Nephron (organoid): ENCODE data around the gene KDF1.
"Not testable (repeated sequence)": the region's sequence is repeated elsewhere in the genome, so short reads cannot be mapped to it uniquely, and the experiment has no call there.

Source experiments
- H3K27ac Mint-ChIP-seq, 3 experiments: 2 replicates each; pipeline ENCODE4 v1.8.0; 2020; ENCODE audit warnings: mixed read lengths in 3 of 3, mild to moderate bottlenecking in 2 of 3, moderate library complexity in 1 of 3
- H3K27me3 Mint-ChIP-seq: 2 replicates; pipeline ENCODE4 v1.8.0; 2021; ENCODE audit warnings: low read depth, mild to moderate bottlenecking, moderate library complexity, mixed read lengths
- H3K36me3 Mint-ChIP-seq: 2 replicates; pipeline ENCODE4 v1.8.0; 2020; ENCODE audit warnings: low read depth, mixed read lengths
- H3K4me1 Mint-ChIP-seq: 2 replicates; pipeline ENCODE4 v1.8.0; 2020; ENCODE audit warnings: mixed read lengths
- H3K4me3 Mint-ChIP-seq, 3 experiments: 2 replicates each; pipeline ENCODE4 v1.8.0; 2020; ENCODE audit warnings: mild to moderate bottlenecking in 3 of 3, mixed read lengths in 3 of 3, moderate library complexity in 2 of 3
- H3K9me3 Mint-ChIP-seq: 2 replicates; pipeline ENCODE4 v1.8.0; 2020; ENCODE audit warnings: mixed read lengths
- TF ChIP-seq, protein P1 (sequence below), 3 experiments: fragments of 200-600 bp; sonication (generic); IDR thresholded peaks; one replicate each; pipeline ENCODE4 v1.5.0; 2021; ENCODE audit warnings: antibody characterized with exemption in 3 of 3; ENCODE audit not compliant: unreplicated experiment in 3 of 3

KDF1 gene

DNA sequence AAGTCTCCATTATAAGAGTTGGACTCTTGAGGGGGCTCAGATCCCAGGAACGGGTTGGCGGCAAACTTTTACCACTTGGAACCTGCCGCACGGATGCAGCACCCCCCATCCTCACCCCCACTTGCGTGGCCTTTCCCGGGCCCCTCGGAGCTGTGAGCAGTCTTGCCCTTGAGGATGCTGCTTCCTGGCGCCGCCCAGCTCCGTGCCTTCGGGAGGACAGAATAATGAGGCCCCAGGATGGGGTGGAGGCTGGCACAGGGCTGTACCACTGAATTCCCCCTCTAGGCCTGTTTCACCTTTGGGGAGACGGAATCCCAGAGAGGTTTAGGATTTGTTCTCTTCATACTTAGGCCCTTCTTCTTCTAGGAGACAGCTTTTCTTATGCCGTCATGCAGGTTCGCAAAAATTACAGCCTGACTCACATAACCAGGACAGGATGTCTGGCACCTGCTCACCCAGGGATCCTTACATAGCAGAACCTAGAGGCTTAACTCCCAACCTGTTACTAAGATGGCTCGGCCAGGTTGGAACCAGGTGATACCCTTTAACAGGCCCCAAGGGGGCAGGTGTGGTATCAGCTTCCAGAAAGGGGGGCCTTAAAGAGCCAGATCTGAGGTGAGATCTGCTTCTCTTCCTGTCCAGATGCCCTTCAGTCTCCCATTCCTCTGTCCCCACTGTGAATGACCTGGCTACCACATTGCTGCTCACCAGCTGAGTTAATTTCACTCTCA, 34.7 kb upstream of the KDF1 start:
- TF ChIP-seq, protein P1, sequence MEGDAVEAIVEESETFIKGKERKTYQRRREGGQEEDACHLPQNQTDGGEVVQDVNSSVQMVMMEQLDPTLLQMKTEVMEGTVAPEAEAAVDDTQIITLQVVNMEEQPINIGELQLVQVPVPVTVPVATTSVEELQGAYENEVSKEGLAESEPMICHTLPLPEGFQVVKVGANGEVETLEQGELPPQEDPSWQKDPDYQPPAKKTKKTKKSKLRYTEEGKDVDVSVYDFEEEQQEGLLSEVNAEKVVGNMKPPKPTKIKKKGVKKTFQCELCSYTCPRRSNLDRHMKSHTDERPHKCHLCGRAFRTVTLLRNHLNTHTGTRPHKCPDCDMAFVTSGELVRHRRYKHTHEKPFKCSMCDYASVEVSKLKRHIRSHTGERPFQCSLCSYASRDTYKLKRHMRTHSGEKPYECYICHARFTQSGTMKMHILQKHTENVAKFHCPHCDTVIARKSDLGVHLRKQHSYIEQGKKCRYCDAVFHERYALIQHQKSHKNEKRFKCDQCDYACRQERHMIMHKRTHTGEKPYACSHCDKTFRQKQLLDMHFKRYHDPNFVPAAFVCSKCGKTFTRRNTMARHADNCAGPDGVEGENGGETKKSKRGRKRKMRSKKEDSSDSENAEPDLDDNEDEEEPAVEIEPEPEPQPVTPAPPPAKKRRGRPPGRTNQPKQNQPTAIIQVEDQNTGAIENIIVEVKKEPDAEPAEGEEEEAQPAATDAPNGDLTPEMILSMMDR (IDR thresholded peaks at IDR 0.05; ENCODE audit: unreplicated experiment in 3 of 3): no peak
- Mint-ChIP-seq H3K4me3 (peak overlapping the region; percentile 81 to 89 (median 87)), H3K36me3 (no peaks in the 10 kb centered on the region), H3K27ac (peak overlapping the region in 1 of 3 experiments; percentile 69), H3K4me1 (peaks cover 32% of the 10 kb centered on the region), H3K27me3 (peaks cover 68% of the 10 kb centered on the region), H3K9me3 (no peaks in the 10 kb centered on the region)

DNA sequence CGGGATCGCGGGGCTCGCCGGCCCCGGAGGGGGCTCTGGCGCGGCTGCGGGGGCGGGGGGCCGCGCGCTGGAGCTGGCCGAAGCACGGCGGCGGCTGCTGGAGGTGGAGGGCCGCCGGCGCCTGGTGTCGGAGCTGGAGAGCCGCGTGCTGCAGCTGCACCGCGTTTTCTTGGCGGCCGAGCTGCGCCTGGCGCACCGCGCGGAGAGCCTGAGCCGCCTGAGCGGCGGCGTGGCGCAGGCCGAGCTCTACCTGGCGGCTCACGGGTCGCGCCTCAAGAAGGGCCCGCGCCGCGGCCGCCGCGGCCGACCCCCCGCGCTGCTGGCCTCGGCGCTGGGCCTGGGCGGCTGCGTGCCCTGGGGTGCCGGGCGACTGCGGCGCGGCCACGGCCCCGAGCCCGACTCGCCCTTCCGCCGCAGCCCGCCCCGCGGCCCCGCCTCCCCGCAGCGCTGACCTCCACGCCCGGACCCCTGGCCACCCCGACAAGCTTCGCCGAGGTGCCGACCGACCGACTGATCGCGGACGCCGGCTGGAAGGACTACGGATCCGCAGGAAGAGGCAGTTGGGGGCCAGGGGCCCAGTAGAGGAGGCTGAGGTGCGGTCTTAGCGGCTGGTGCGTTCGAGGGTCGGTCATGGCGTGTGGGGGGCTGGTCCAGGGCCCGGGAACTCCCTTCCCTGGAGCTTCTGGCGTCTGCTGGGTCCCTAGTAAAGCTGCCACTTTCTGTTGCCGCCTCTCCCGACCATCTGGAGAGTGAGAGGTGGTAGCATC, 33.9 kb upstream of the KDF1 start:
- Mint-ChIP-seq H3K4me3 (peak overlapping the region; percentile 81 to 89 (median 87)), H3K4me1 (peaks cover 24% of the 10 kb centered on the region), H3K27me3 (peaks cover 73% of the 10 kb centered on the region), H3K27ac (peak overlapping the region in 1 of 3 experiments; percentile 69), H3K9me3 (no peaks in the 10 kb centered on the region), H3K36me3 (no peaks in the 10 kb centered on the region)
- TF ChIP-seq, protein P1 (IDR thresholded peaks at IDR 0.05; ENCODE audit: unreplicated experiment in 3 of 3): no peak

DNA sequence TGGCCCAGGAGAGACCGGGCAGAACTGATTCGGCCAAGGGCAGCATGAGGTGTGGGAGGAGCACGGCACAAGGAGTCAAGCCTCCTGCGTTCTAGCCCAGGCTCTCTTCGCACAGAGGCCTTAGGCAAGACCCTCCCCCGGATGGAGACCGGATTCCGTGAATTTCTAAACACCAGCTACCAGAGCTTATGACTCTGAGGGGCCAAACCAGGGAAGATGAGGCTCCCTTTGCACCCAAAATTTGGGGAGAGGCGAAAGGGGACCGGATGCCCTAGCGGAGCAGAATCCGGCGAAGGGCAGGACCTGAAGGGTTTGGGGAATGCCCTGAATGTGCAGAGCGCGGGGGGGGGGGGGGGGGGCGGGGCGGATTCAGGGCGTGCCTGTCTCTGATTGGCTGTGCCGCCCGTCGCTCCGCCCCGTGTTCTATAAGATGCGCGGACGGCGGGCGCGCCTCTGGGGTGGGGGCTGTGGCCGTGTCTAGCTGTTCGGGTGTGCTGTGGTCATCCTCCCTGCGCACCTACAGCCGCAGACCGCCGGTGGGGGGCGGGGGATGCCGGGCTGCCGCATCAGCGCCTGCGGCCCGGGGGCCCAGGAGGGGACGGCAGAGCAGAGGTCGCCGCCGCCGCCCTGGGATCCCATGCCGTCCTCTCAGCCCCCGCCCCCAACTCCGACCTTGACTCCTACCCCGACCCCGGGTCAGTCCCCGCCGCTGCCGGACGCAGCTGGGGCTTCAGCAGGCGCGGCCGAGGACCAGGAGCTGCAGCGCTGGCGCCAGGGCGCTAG, 33.2 kb upstream of the KDF1 start, which contains the start of gene TRNP1:
TRNP1 (plus strand) TSS at position 456 of the 783 bp plus-strand sequence; CDS start at position 551, 95 bp downstream.
- Mint-ChIP-seq H3K9me3 (no peaks in the 10 kb centered on the region), H3K4me3 (peak within 1 kb of the TSS; percentile 84 to 89 (median 87)), H3K4me1 (peaks cover 23% of the 10 kb centered on the region), H3K27me3 (peaks cover 78% of the 10 kb centered on the region), H3K36me3 (no peaks in the 10 kb centered on the region), H3K27ac (peak within 1 kb of the TSS in 2 of 3 experiments; percentile 42 to 69)
- TF ChIP-seq, protein P1 (IDR thresholded peaks at IDR 0.05; ENCODE audit: unreplicated experiment in 3 of 3): no peak

DNA sequence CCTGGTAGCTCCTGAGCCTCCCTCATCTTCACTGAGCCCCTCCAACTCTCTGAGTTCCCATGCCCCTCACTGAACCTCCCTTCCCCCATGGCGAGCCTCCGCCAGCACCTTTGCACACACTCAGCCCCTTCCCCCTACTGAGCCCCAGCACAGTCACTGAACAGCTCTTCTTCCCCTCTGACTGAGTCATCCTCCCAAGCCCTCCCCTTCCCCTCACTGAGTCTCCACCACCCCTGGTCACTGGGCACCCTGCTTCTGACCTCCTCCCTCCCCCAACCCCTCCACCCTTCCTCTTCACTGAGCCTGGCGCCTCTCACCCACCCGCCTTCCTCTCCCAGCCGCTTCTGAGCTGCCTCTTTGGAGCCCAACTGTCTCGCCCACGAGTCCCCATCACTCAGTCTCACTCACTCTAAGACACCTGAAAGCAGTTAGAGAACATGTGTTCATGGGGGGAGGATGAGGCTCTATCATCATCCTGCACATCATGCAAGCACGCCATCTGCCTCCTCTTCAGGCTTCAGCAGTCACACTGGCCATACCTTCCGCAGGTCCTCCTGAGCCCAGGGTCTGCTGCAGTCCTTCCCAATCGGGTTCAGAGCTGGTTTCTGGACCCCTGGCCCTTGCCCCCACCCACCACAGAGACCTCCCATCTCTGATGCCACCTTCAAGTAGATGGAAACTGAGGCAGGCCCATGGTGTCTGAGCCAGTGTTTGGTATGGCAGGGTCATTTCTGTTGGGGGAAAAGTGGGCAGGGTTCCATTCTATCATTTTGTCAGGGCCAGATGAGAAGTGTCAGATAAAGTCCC, 31.2 kb upstream of the KDF1 start:
- TF ChIP-seq, protein P1 (IDR thresholded peaks at IDR 0.05; ENCODE audit: unreplicated experiment in 3 of 3): no peak
- no peak overlapping the region for H3K27ac Mint-ChIP-seq
- no peaks in the 10 kb centered on the region for H3K36me3 Mint-ChIP-seq
- peak overlapping the region; percentile 14 to 31 (median 29) for H3K4me3 Mint-ChIP-seq
- H3K27me3 Mint-ChIP-seq: peaks cover 73% of the 10 kb centered on the region
- no peaks in the 10 kb centered on the region for H3K9me3 Mint-ChIP-seq
- peaks cover 14% of the 10 kb centered on the region for H3K4me1 Mint-ChIP-seq

DNA sequence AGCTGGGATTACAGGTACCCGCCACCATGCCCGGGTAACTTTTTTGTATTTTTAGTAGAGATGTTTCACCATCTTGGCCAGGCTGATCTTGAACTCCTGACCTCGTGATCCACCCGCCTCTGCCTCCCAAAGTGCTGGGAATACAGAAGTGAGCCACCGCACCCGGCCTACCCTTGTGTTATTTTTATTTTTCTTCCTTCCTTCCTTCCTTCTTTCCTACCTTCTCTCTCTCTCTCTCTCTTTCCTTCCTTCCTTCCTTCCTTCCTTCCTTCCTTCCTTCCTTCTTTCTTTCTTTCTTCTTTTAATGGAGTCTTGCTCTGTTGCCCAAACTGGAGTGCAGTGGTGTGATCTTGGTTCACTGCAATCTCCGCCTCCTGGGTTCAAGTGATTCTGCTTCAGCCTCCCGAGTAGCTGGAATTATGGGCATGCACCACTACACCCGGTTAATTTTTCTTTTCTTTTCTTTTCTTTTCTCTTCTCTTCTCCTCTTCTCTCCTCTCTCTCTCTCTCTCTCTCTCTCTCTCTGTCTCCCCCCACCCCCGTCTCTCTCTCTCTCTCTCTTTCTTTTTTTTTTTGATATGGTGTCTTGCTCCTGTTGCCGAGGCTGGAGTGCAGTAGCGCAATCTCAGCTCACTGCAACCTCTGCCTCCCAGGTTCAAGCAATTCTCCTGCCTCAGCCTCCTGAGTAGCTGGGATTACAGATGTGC, 29.3 kb upstream of the KDF1 start:
- not testable (repeated sequence) for H3K27ac Mint-ChIP-seq, H3K36me3 Mint-ChIP-seq, H3K4me3 Mint-ChIP-seq, H3K9me3 Mint-ChIP-seq, H3K4me1 Mint-ChIP-seq
- peaks cover 62% of the 10 kb centered on the region for H3K27me3 Mint-ChIP-seq
